Measurements from ENCODE around the gene VSTM4. TPM values are rescaled to one million over a fixed set of nuclear protein-coding genes. Genes with fewer than 3 reads are reported as not detected.

Gene VSTM4
- total and polyA plus RNA-seq, 2 donors (not counting 1 experiment from before 2014, with no cell fraction given), result not detected

- no peak for DNase-seq
- no peak overlapping the region for H3K27ac Mint-ChIP-seq
- TF ChIP-seq CTCF (IDR thresholded peaks at IDR 0.05) (no peak), EZH2 (IDR thresholded peaks at IDR 0.05; ENCODE audit: borderline replicate concordance, insufficient read depth, low read depth, low read length, poor library complexity, severe bottlenecking) (no peak)
- ATAC-seq (ENCODE audit: low read depth), result no peak
- POLR2A ChIA-PET, result no interaction called here
- H3K9me3 ChIP-seq (ENCODE audit: control extremely low read depth in 1 of 3, control insufficient read depth in 2 of 3, insufficient read depth in 1 of 3, low read length in 2 of 3), result peaks cover 0 to 6% (median 0%) of the 10 kb centered on the region in 3 donors
- no peaks in the 10 kb centered on the region for H3K79me2 ChIP-seq (ENCODE audit: control insufficient read depth, insufficient read depth, low read length)
- no peak overlapping the region for H3K27ac ChIP-seq (ENCODE audit: low read length in 2 of 2)
- H3K4me1 Mint-ChIP-seq, result peaks cover 2% of the 10 kb centered on the region
- CTCF ChIA-PET, result no interaction called here
- H3K4me1 ChIP-seq (ENCODE audit: control insufficient read depth in 2 of 2, insufficient read depth in 2 of 2, low read length in 2 of 2), result peaks cover 3% of the 10 kb centered on the region in 2 donors
- no peaks in the 10 kb centered on the region for H3K9me3 Mint-ChIP-seq (ENCODE audit: insufficient read depth)
- H3K4me3 ChIP-seq (ENCODE audit: control extremely low read depth in 1 of 5, extremely low read depth in 1 of 5, insufficient read depth in 1 of 5, low read depth in 2 of 5, low read length in 4 of 5), result no peak overlapping the region
- 80% methylated on average over 1 of the region's 3 CpGs for WGBS (ENCODE audit: insufficient coverage)
- H3K27me3 Mint-ChIP-seq, result peaks cover 14% of the 10 kb centered on the region
- no peak overlapping the region for H3K4me3 Mint-ChIP-seq
- intact Hi-C loops (cut with micrococcal nuclease), result no loop called here
- no peak overlapping the region for H3K4me2 ChIP-seq (replicated peaks; ENCODE audit: low read depth, low read length, poor library complexity, severe bottlenecking)
- no peaks in the 10 kb centered on the region for H3K36me3 ChIP-seq (replicated peaks in 1 of 2; ENCODE audit: control extremely low read depth in 1 of 2, control insufficient read depth in 1 of 2, extremely low read depth in 1 of 2, insufficient read depth in 2 of 2, low read length in 1 of 2)
- H3K27me3 ChIP-seq (replicated peaks in 1 of 4; ENCODE audit: control extremely low read depth in 1 of 4, control insufficient read depth in 3 of 4, insufficient read depth in 4 of 4, low read length in 3 of 4), result peaks cover 0 to 19% (median 11%) of the 10 kb centered on the region in 4 experiments
- no peaks in the 10 kb centered on the region for H4K20me1 ChIP-seq (ENCODE audit: control insufficient read depth, insufficient read depth, low read length, poor library complexity, severe bottlenecking)
- no peak overlapping the region for H3K9ac ChIP-seq (ENCODE audit: low read length)
- H2AFZ ChIP-seq (ENCODE audit: insufficient read depth, low read depth, low read length, poor library complexity, severe bottlenecking), result no peak overlapping the region
Measured at GRCh38 chr10:49119746-49120145, 4.4 kb upstream of the VSTM4 start.

GRCh38 chr10:49118430-49119074 is 3.2 kb upstream of the VSTM4 start:
- no peak overlapping the region for H3K9ac ChIP-seq (ENCODE audit: low read length)
- DNase-seq, result no peak
- H3K27me3 Mint-ChIP-seq, result peaks cover 24% of the 10 kb centered on the region
- CTCF ChIA-PET, result no interaction called here
- peaks cover 0 to 5% (median 0%) of the 10 kb centered on the region in 3 donors for H3K9me3 ChIP-seq (ENCODE audit: control extremely low read depth in 1 of 3, control insufficient read depth in 2 of 3, insufficient read depth in 1 of 3, low read length in 2 of 3)
- H3K9me3 Mint-ChIP-seq (ENCODE audit: insufficient read depth), result no peaks in the 10 kb centered on the region
- H3K36me3 ChIP-seq (replicated peaks in 1 of 2; ENCODE audit: control extremely low read depth in 1 of 2, control insufficient read depth in 1 of 2, extremely low read depth in 1 of 2, insufficient read depth in 2 of 2, low read length in 1 of 2), result no peaks in the 10 kb centered on the region
- no peak overlapping the region for H3K27ac Mint-ChIP-seq
- no peak overlapping the region for H3K4me3 Mint-ChIP-seq
- H3K27ac ChIP-seq (ENCODE audit: low read length in 2 of 2), result no peak overlapping the region
- POLR2A ChIA-PET, result no interaction called here
- no peak for ATAC-seq (ENCODE audit: low read depth)
- TF ChIP-seq EZH2 (IDR thresholded peaks at IDR 0.05; ENCODE audit: borderline replicate concordance, insufficient read depth, low read depth, low read length, poor library complexity, severe bottlenecking) (no peak), CTCF (IDR thresholded peaks at IDR 0.05) (no peak)
- peaks cover 4% of the 10 kb centered on the region for H3K4me1 Mint-ChIP-seq
- no peaks in the 10 kb centered on the region for H3K79me2 ChIP-seq (ENCODE audit: control insufficient read depth, insufficient read depth, low read length)
- no peak overlapping the region for H2AFZ ChIP-seq (ENCODE audit: insufficient read depth, low read depth, low read length, poor library complexity, severe bottlenecking)
- 80% methylated on average over 1 of the region's 6 CpGs for WGBS (ENCODE audit: insufficient coverage)
- H3K4me3 ChIP-seq (ENCODE audit: control extremely low read depth in 1 of 5, extremely low read depth in 1 of 5, insufficient read depth in 1 of 5, low read depth in 2 of 5, low read length in 4 of 5), result no peak overlapping the region
- no peaks in the 10 kb centered on the region for H4K20me1 ChIP-seq (ENCODE audit: control insufficient read depth, insufficient read depth, low read length, poor library complexity, severe bottlenecking)
- intact Hi-C loops (cut with micrococcal nuclease), result no loop called here
- H3K4me1 ChIP-seq (ENCODE audit: control insufficient read depth in 2 of 2, insufficient read depth in 2 of 2, low read length in 2 of 2), result peaks cover 4 to 5% of the 10 kb centered on the region in 2 donors
- peaks cover 0 to 31% (median 16%) of the 10 kb centered on the region in 4 experiments for H3K27me3 ChIP-seq (replicated peaks in 1 of 4; ENCODE audit: control extremely low read depth in 1 of 4, control insufficient read depth in 3 of 4, insufficient read depth in 4 of 4, low read length in 3 of 4)
- H3K4me2 ChIP-seq (replicated peaks; ENCODE audit: low read depth, low read length, poor library complexity, severe bottlenecking), result no peak overlapping the region

All from B cell (primary cell).